A549 (cell line): ENCODE data around the gene NDUFB10. TPM values are rescaled to one million over a fixed set of nuclear protein-coding genes. Genes with fewer than 3 reads are reported as not detected.

Experiments used
- ATAC-seq, 2 experiments: fragments of 200-7000 bp in 1 of 2; fragments of >200 bp in 1 of 2; cut with Nextera tagmentation in 1 of 2; cut with Tn5 transposase in 1 of 2; 3 replicates each; pipeline versions ENCODE4 v1.8.0 to v1.9.1; 2018 to 2020; ENCODE audit warnings: mild to moderate bottlenecking in 1 of 2, moderate library complexity in 1 of 2
- CTCF ChIA-PET: fragments of 300-600 bp; sonication (Branson Sonifier 250); formaldehyde crosslinking; extraction: SDS; loops from one replicate; lab custom pipeline; 2021; ENCODE audit warnings: antibody characterized with exemption, inconsistent platforms; lab: Yijun Ruan, JAX
- POLR2A ChIA-PET: fragments of 350-600 bp; formaldehyde crosslinking; extraction: SDS; loops from one replicate; lab custom pipeline; 2021; ENCODE audit warnings: antibody characterized with exemption, inconsistent platforms; lab: Yijun Ruan, JAX
- DNase-seq, 2 experiments: peaks; one replicate each; pipeline versions ENCODE4 v3.0.0 to v3.0.0-alpha.2; 2011 to 2016; ENCODE audit warnings: low read depth in 1 of 2, low spot score in 1 of 2
- FAIRE-seq: peaks from 2 replicates; lab custom pipeline; 2011; peaks lifted over from hg19 to GRCh38; lab: Jason Lieb, UNC
- H3K27ac ChIP-seq, 2 experiments: fragments of >200 bp; sonication (Bioruptor Twin); formaldehyde crosslinking; 3 replicates each; pipeline ENCODE4 v1.5.1; 2016 to 2017
- H3K4me1 ChIP-seq: fragments of >200 bp; sonication (Bioruptor Twin); formaldehyde crosslinking; 3 replicates; pipeline ENCODE4 v1.6.1; 2016
- H3K4me2 ChIP-seq: fragments of >200 bp; sonication (Bioruptor Twin); formaldehyde crosslinking; 3 replicates; pipeline ENCODE4 v1.6.1; 2016
- H3K4me3 ChIP-seq: fragments of >200 bp; sonication (Bioruptor Twin); formaldehyde crosslinking; 3 replicates; pipeline ENCODE4 v1.5.1; 2016
- H3K9me3 ChIP-seq: fragments of >200 bp; sonication (Bioruptor Twin); formaldehyde crosslinking; 3 replicates; pipeline ENCODE4 v1.6.1; 2016
- CBX2 ChIP-seq: fragments of 200-600 bp; sonication (generic); IDR thresholded peaks from 2 replicates; pipeline ENCODE4 v1.6.1; 2016; ENCODE audit warnings: low read depth, mild to moderate bottlenecking, borderline replicate concordance
- CHD4 ChIP-seq: fragments of 200-600 bp; sonication (generic); IDR thresholded peaks from 2 replicates; pipeline ENCODE4 v1.6.1; 2016; ENCODE audit warnings: antibody characterized with exemption, mild to moderate bottlenecking, borderline replicate concordance
- EHF ChIP-seq: fragments of 250-450 bp; sonication (Bioruptor Pico); IDR thresholded peaks from 2 replicates; pipeline ENCODE4 v1.5.0; 2020; ENCODE audit warnings: mild to moderate bottlenecking
- EHMT2 ChIP-seq: fragments of 200-600 bp; sonication (generic); IDR thresholded peaks from 2 replicates; pipeline ENCODE4 v1.6.1; 2016; ENCODE audit warnings: antibody characterized with exemption, low read depth, mild to moderate bottlenecking, moderate library complexity
- FOXS1 ChIP-seq: fragments of 250-450 bp; sonication (Bioruptor Pico); IDR thresholded peaks from 2 replicates; pipeline ENCODE4 v1.5.0; 2020; ENCODE audit warnings: mild to moderate bottlenecking, moderate library complexity
- HOXB13 ChIP-seq: fragments of 250-450 bp; sonication (Bioruptor Pico); IDR thresholded peaks from 2 replicates; pipeline ENCODE4 v1.5.0; 2020; ENCODE audit warnings: low read depth, mild to moderate bottlenecking, moderate library complexity
- KDM1A ChIP-seq: fragments of 200-600 bp; sonication (generic); IDR thresholded peaks from 2 replicates; pipeline ENCODE4 v1.6.1; 2016; ENCODE audit warnings: low read depth, mild to moderate bottlenecking
- MAZ ChIP-seq: fragments of 150-350 bp; IDR thresholded peaks from 2 replicates; pipeline ENCODE4 v1.6.1; 2014; ENCODE audit warnings: antibody characterized with exemption, low read depth, low read length, borderline replicate concordance
- MYC ChIP-seq: IDR thresholded peaks from 2 replicates; pipeline ENCODE4 v1.6.1; 2012; ENCODE audit warnings: mild to moderate bottlenecking, inconsistent platforms, low read length, improper control_type of control experiment, borderline replicate concordance
- NFE2L2 ChIP-seq: fragments of 150-350 bp; conservative IDR thresholded peaks from 2 replicates; pipeline ENCODE4 v1.6.1; 2014; ENCODE audit warnings: low read length
- PHF8 ChIP-seq: fragments of 200-600 bp; sonication (generic); IDR thresholded peaks from 2 replicates; pipeline ENCODE4 v1.6.1; 2016; ENCODE audit warnings: low read depth, mild to moderate bottlenecking, antibody characterized with exemption, moderate library complexity, borderline replicate concordance
- RARB ChIP-seq: fragments of 250-450 bp; sonication (Bioruptor Pico); IDR thresholded peaks from 2 replicates; pipeline ENCODE4 v1.8.0; 2021; ENCODE audit warnings: mild to moderate bottlenecking, moderate library complexity
- RFX5 ChIP-seq: fragments of 450-650 bp; IDR thresholded peaks from 2 replicates; pipeline ENCODE4 v1.7.1; 2014; ENCODE audit warnings: antibody characterized with exemption, mild to moderate bottlenecking, moderate library complexity
- RNF2 ChIP-seq: fragments of 200-600 bp; sonication (generic); IDR thresholded peaks from 2 replicates; pipeline ENCODE4 v1.6.1; 2016; ENCODE audit warnings: low read depth, mild to moderate bottlenecking, antibody characterized with exemption, moderate library complexity, borderline replicate concordance
- SMC3 ChIP-seq: fragments of >200 bp; sonication (Bioruptor Twin); formaldehyde crosslinking; IDR thresholded peaks from 3 replicates; pipeline ENCODE4 v1.6.1; 2018; ENCODE audit warnings: inconsistent platforms
- WGBS: methylation state at CpG from one replicate; pipeline ENCODE4 v1.1.6; 2017; ENCODE audit errors: missing lambda C conversion rate; 5-methylcytosine and 5-hydroxymethylcytosine counted together
- polyA plus RNA-seq, 4 experiments: library from polyadenylated mRNA; depleted of rRNA in 3 of 4; stranded (reverse); fragments of >200 nt; fragmentation: RNase III in 1 of 4; extraction: RNeasy Plus Mini Kit Qiagen cat#74134 plus additional on column Dnase treatment in 1 of 4; gene quantifications; 2 replicates in 3 of 4; 3 replicates in 1 of 4; pipeline ENCODE4 v1.2.3, GENCODE V29; 2011 to 2017
- TF ChIP-seq, protein P1 (sequence below): fragments of >200 bp; sonication (Bioruptor Twin); formaldehyde crosslinking; IDR thresholded peaks from 2 replicates; pipeline ENCODE4 v1.6.1; 2016
- TF ChIP-seq, protein P2 (sequence below): fragments of 250-450 bp; sonication (Bioruptor Pico); IDR thresholded peaks from 2 replicates; pipeline ENCODE4 v1.5.0; 2020; ENCODE audit warnings: low read depth, mild to moderate bottlenecking, moderate library complexity
- TF ChIP-seq, protein P3 (sequence below): fragments of >200 bp; sonication (Bioruptor Twin); formaldehyde crosslinking; IDR thresholded peaks from 3 replicates; pipeline ENCODE4 v1.5.1; 2016
- TF ChIP-seq, protein P4 (sequence below): fragments of 200-600 bp; sonication (generic); IDR thresholded peaks from 2 replicates; pipeline ENCODE4 v1.6.1; 2016; ENCODE audit warnings: antibody characterized with exemption, mild to moderate bottlenecking, moderate library complexity

Gene NDUFB10
- polyA plus RNA-seq, 2 of the 4 experiments (the other 2 are of a cell fraction), result 198 to 389 TPM

DNA sequence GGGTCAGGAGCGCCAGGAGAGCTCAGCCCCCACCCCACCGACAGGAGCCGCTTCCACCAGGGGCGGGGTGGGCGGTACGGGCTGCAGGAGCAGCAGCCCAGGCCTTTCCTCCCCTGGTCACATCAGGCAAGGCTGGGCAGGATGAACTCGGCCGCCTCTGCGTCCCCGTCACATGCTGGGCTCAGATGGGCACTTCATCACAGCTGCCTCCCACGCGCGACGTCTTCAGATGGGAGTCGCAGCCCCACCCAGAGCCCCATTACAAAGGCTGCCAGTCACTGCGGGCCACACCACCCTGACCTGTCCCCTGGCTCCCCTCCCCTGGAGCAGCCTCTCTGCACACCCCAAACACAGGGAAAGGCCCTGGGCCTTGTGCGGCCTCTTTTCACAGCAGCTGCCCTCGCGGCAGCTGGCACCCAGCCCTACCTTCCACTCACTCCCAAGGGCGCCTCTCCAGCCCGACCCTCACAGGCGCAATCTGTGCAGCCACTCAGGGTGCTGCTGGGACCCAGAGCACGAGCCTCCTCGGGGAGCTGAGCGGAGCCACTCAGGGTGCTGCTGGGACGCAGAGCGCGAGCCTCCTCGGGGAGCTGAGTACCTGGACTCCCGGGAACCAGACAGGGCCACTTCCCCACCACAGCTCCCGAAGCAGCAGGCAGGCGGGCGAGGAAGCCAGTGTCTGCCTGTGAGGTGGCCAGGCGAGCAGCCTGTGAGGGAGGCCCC lies 45.6 kb downstream of the NDUFB10 start:
- Histone ChIP-seq H3K4me3 (no peak overlapping the region), H3K4me2 (peak overlapping the region; percentile 78; the same call in 1 of the 3 replicates), H3K27ac (peak overlapping the region in 1 of 2 experiments; percentile 71; a peak in 2 of 6 replicates), H3K9me3 (no peaks in the 10 kb centered on the region), H3K4me1 (peaks cover 49% of the 10 kb centered on the region)
- TF ChIP-seq HOXB13 (CRISPR knock-in tag) (no peak), EHMT2 (no peak), RARB (CRISPR knock-in tag) (no peak), EHF (CRISPR knock-in tag) (no peak), RFX5 (no peak), PHF8 (no peak), CBX2 (no peak), NFE2L2 (no peak), MAZ (no peak), MYC (no peak), KDM1A (no peak), RNF2 (no peak), SMC3 (no peak), CHD4 (no peak), FOXS1 (no peak)
- TF ChIP-seq, protein P1, sequence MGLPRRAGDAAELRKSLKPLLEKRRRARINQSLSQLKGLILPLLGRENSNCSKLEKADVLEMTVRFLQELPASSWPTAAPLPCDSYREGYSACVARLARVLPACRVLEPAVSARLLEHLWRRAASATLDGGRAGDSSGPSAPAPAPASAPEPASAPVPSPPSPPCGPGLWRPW, result no peak
- TF ChIP-seq, protein P2, sequence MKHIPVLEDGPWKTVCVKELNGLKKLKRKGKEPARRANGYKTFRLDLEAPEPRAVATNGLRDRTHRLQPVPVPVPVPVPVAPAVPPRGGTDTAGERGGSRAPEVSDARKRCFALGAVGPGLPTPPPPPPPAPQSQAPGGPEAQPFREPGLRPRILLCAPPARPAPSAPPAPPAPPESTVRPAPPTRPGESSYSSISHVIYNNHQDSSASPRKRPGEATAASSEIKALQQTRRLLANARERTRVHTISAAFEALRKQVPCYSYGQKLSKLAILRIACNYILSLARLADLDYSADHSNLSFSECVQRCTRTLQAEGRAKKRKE (CRISPR knock-in tag), result no peak
- TF ChIP-seq, protein P3, sequence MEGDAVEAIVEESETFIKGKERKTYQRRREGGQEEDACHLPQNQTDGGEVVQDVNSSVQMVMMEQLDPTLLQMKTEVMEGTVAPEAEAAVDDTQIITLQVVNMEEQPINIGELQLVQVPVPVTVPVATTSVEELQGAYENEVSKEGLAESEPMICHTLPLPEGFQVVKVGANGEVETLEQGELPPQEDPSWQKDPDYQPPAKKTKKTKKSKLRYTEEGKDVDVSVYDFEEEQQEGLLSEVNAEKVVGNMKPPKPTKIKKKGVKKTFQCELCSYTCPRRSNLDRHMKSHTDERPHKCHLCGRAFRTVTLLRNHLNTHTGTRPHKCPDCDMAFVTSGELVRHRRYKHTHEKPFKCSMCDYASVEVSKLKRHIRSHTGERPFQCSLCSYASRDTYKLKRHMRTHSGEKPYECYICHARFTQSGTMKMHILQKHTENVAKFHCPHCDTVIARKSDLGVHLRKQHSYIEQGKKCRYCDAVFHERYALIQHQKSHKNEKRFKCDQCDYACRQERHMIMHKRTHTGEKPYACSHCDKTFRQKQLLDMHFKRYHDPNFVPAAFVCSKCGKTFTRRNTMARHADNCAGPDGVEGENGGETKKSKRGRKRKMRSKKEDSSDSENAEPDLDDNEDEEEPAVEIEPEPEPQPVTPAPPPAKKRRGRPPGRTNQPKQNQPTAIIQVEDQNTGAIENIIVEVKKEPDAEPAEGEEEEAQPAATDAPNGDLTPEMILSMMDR, result no peak
- TF ChIP-seq, protein P4, sequence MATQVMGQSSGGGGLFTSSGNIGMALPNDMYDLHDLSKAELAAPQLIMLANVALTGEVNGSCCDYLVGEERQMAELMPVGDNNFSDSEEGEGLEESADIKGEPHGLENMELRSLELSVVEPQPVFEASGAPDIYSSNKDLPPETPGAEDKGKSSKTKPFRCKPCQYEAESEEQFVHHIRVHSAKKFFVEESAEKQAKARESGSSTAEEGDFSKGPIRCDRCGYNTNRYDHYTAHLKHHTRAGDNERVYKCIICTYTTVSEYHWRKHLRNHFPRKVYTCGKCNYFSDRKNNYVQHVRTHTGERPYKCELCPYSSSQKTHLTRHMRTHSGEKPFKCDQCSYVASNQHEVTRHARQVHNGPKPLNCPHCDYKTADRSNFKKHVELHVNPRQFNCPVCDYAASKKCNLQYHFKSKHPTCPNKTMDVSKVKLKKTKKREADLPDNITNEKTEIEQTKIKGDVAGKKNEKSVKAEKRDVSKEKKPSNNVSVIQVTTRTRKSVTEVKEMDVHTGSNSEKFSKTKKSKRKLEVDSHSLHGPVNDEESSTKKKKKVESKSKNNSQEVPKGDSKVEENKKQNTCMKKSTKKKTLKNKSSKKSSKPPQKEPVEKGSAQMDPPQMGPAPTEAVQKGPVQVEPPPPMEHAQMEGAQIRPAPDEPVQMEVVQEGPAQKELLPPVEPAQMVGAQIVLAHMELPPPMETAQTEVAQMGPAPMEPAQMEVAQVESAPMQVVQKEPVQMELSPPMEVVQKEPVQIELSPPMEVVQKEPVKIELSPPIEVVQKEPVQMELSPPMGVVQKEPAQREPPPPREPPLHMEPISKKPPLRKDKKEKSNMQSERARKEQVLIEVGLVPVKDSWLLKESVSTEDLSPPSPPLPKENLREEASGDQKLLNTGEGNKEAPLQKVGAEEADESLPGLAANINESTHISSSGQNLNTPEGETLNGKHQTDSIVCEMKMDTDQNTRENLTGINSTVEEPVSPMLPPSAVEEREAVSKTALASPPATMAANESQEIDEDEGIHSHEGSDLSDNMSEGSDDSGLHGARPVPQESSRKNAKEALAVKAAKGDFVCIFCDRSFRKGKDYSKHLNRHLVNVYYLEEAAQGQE, result no peak
- ChIA-PET CTCF (interaction anchor here (0.9 to 11.3 kb wide), 29 partner anchors 8 to 228 kb away, joined by 3 to 196 read pairs (median 7); partner anchors contain the start of genes GFER, NOXO1, PKD1 and RAB26), POLR2A (interaction anchor here (1.0 to 1.7 kb wide), 2 partner anchors 34 to 40 kb away, joined by 4 to 11 read pairs; partner anchors contain the start of genes RPS2 and TBL3)
- WGBS, result 89% methylated on average over 30 of the region's 34 CpGs
- DNase-seq, result no peak
- no peak for FAIRE-seq
- no peak for ATAC-seq
